HCT116 (cell line): Measurements from ENCODE around the gene SPEM3. TPM values are rescaled to one million over a fixed set of nuclear protein-coding genes. Genes with fewer than 3 reads are reported as not detected.

ENCODE experiments used
- ATAC-seq: fragments of 200-7000 bp; cut with Tn5 transposase; 2 replicates; pipeline ENCODE4 v1.9.1; 2020; ENCODE audit warnings: mild to moderate bottlenecking, moderate library complexity
- BruUV-seq: library from RNA; stranded (reverse); fragments of 400-500 nt; replicated peaks from 2 replicates; lab custom pipeline; 2021; lab: Mats Ljungman, UMichigan
- CTCF ChIA-PET: fragments of 300-600 bp; sonication (Branson Sonifier 250); formaldehyde crosslinking; loops from one replicate; lab custom pipeline; 2021; ENCODE audit warnings: antibody characterized with exemption; lab: Charles Lee
- POLR2A ChIA-PET: fragments of 300-600, 350-600 bp; sonication (Branson Sonifier 250); formaldehyde crosslinking; loops from one replicate; lab custom pipeline; 2021; ENCODE audit warnings: antibody characterized with exemption; lab: Charles Lee
- RAD21 ChIA-PET, 2 experiments: fragments of 300-600 bp; sonication (Branson Sonifier 250); formaldehyde crosslinking; loops; one replicate each; lab custom pipeline; 2023; ENCODE audit warnings: low total read pairs in 2 of 2; ENCODE audit not compliant: uncharacterized antibody in 2 of 2, unreplicated experiment in 2 of 2, low non-redundant PET in 1 of 2; lab: Charles Lee
- DNase-seq: peaks from one replicate; pipeline ENCODE4 v3.0.0-alpha.2; 2010; ENCODE audit warnings: low read depth, low spot score
- H2AFZ ChIP-seq: fragments of 200-600 bp; shearing (Covaris generic), sonication (generic); 2 replicates; pipeline ENCODE4 v1.6.1; 2017; ENCODE audit warnings: low read depth, mixed run types, mixed read lengths, antibody characterized with exemption, low read length; ENCODE audit not compliant: poor library complexity, severe bottlenecking
- H3K27ac ChIP-seq: 2 replicates; pipeline ENCODE4 v1.5.1; 2012; ENCODE audit warnings: low read depth, low read length
- H3K27me3 ChIP-seq: fragments of 200-600 bp; sonication (generic); 2 replicates; pipeline ENCODE4 v1.6.1; 2016; ENCODE audit warnings: mixed run types, low read length, mixed read lengths; ENCODE audit not compliant: insufficient read depth
- H3K36me3 ChIP-seq, 2 experiments: fragments of 200-500 bp in 1 of 2; fragments of 200-600 bp in 1 of 2; sonication (Bioruptor generic) in 1 of 2; sonication (generic) in 1 of 2; 2 replicates each; pipeline versions ENCODE4 v1.5.1 to v1.6.1; 2014 to 2016; ENCODE audit warnings: low read length in 2 of 2, inconsistent platforms in 1 of 2, mixed read lengths in 1 of 2, mixed run types in 1 of 2; ENCODE audit not compliant: insufficient read depth in 2 of 2, control insufficient read depth in 1 of 2
- H3K4me1 ChIP-seq, 2 experiments: fragments of 200-600 bp in 1 of 2; sonication (generic) in 1 of 2; 2 replicates each; pipeline versions ENCODE4 v1.5.1 to v1.6.1; 2012 to 2017; ENCODE audit warnings: low read length in 2 of 2, inconsistent platforms in 1 of 2, mild to moderate bottlenecking in 1 of 2, mixed read lengths in 1 of 2, mixed run types in 1 of 2, moderate library complexity in 1 of 2; ENCODE audit not compliant: insufficient read depth in 2 of 2, control insufficient read depth in 1 of 2
- H3K4me2 ChIP-seq: fragments of 200-600 bp; sonication (generic); 2 replicates; pipeline ENCODE4 v1.6.1; 2017; ENCODE audit warnings: mixed run types, low read length, mixed read lengths
- H3K4me3 ChIP-seq, 2 experiments: fragments of 200-600 bp in 1 of 2; sonication (generic) in 1 of 2; replicated peaks in 1 of 2; 2 replicates each; pipeline ENCODE4 v1.5.1; 2011 to 2016; ENCODE audit warnings: low read length in 2 of 2, control low read depth in 1 of 2, low read depth in 1 of 2, mild to moderate bottlenecking in 1 of 2, mixed read lengths in 1 of 2, mixed run types in 1 of 2
- H3K79me2 ChIP-seq: fragments of 200-600 bp; sonication (generic); 2 replicates; pipeline ENCODE4 v1.6.1; 2017; ENCODE audit warnings: mild to moderate bottlenecking, mixed run types, low read length, moderate library complexity, mixed read lengths; ENCODE audit not compliant: insufficient read depth
- H3K9ac ChIP-seq: fragments of 200-600 bp; sonication (generic); 2 replicates; pipeline ENCODE4 v1.6.1; 2016; ENCODE audit warnings: low read length, mixed read lengths
- H3K9me2 ChIP-seq: fragments of 200-600 bp; sonication (generic), shearing (Covaris generic); 2 replicates; pipeline ENCODE4 v1.6.1; 2017; ENCODE audit warnings: mixed run types, mild to moderate bottlenecking, moderate library complexity; ENCODE audit not compliant: insufficient read depth
- H3K9me3 ChIP-seq, 2 experiments: fragments of 200-500 bp in 1 of 2; fragments of 200-600 bp in 1 of 2; sonication (Bioruptor generic) in 1 of 2; sonication (generic) in 1 of 2; 2 replicates each; pipeline ENCODE4 v1.6.1; 2014 to 2017; ENCODE audit warnings: low read length in 2 of 2, mixed read lengths in 2 of 2, inconsistent platforms in 1 of 2, low read depth in 1 of 2, mild to moderate bottlenecking in 1 of 2, mixed run types in 1 of 2, moderate library complexity in 1 of 2; ENCODE audit not compliant: control insufficient read depth in 1 of 2, insufficient read depth in 1 of 2
- H4K20me1 ChIP-seq: fragments of 200-600 bp; sonication (generic), shearing (Covaris generic); 2 replicates; pipeline ENCODE4 v1.6.1; 2017; ENCODE audit warnings: mixed run types, mild to moderate bottlenecking, moderate library complexity; ENCODE audit not compliant: insufficient read depth
- CBX3 ChIP-seq: IDR thresholded peaks from 2 replicates; pipeline ENCODE4 v1.6.1; 2012; ENCODE audit warnings: low read depth
- CEBPB ChIP-seq: IDR thresholded peaks from 2 replicates; pipeline ENCODE4 v1.6.1; 2012; ENCODE audit warnings: low read depth
- CTCF ChIP-seq, 3 experiments: fragments of 200-600 bp in 1 of 3; sonication (generic) in 1 of 3; IDR thresholded peaks in 2 of 3; conservative IDR thresholded peaks in 1 of 3; 2 replicates each; pipeline ENCODE4 v1.5.1; 2012 to 2017; ENCODE audit warnings: low read depth in 2 of 3, low read length in 2 of 3, antibody characterized with exemption in 1 of 3, borderline replicate concordance in 1 of 3, control low read depth in 1 of 3, mild to moderate bottlenecking in 1 of 3, mixed read lengths in 1 of 3, mixed run types in 1 of 3, moderate library complexity in 1 of 3; ENCODE audit not compliant: insufficient read depth in 1 of 3
- EGR1 ChIP-seq: IDR thresholded peaks from 2 replicates; pipeline ENCODE4 v1.6.1; 2012; ENCODE audit warnings: low read depth
- EZH2 ChIP-seq: fragments of 200-600 bp; sonication (generic); IDR thresholded peaks from 2 replicates; pipeline ENCODE4 v1.6.1; 2017; ENCODE audit warnings: antibody characterized with exemption, mixed run types
- EZH2phosphoT487 ChIP-seq: fragments of 200-600 bp; IDR thresholded peaks from 2 replicates; pipeline ENCODE4 v1.6.1; 2018; ENCODE audit warnings: antibody characterized with exemption, borderline replicate concordance
- JUND ChIP-seq: IDR thresholded peaks from 2 replicates; pipeline ENCODE4 v1.6.1; 2012
- POLR2AphosphoS5 ChIP-seq: IDR thresholded peaks from 2 replicates; pipeline ENCODE4 v1.6.1; 2011; ENCODE audit warnings: mild to moderate bottlenecking, low read depth, low read length, moderate library complexity
- REST ChIP-seq: IDR thresholded peaks from 2 replicates; pipeline ENCODE4 v1.6.1; 2012; ENCODE audit warnings: low read depth
- SIN3A ChIP-seq: IDR thresholded peaks from 2 replicates; pipeline ENCODE4 v1.6.1; 2012; ENCODE audit warnings: low read depth
- SP1 ChIP-seq: IDR thresholded peaks from 2 replicates; pipeline ENCODE4 v1.6.1; 2012; ENCODE audit warnings: low read depth
- TCF7L2 ChIP-seq: IDR thresholded peaks from 2 replicates; pipeline ENCODE4 v1.7.0; 2011; ENCODE audit warnings: borderline replicate concordance, inconsistent platforms; ENCODE audit not compliant: insufficient read depth, insufficient read length; ENCODE audit errors: extremely low read depth
- ZBTB33 ChIP-seq: IDR thresholded peaks from 2 replicates; pipeline ENCODE4 v1.6.1; 2011; ENCODE audit warnings: mild to moderate bottlenecking, low read length, moderate library complexity; ENCODE audit not compliant: insufficient replicate concordance; ENCODE audit errors: extremely low read depth
- intact Hi-C: fragments of 100-400 bp; cut with micrococcal nuclease; formaldehyde crosslinking; loops from 2 replicates; pipeline ENCODE4 v1.10.0; 2022
- total RNA-seq: library from RNA; stranded (reverse); gene quantifications from one replicate; pipeline ENCODE4 v1.2.1, GENCODE V29; 2021; ENCODE audit not compliant: unreplicated experiment

Gene SPEM3
- total RNA-seq, 1 experiment from 2014 or later = not detected

GRCh38 chr17:7410634-7411426, 17.8 kb upstream of the SPEM3 start:
- H3K79me2 ChIP-seq = peaks cover 2% of the 10 kb centered on the region; the same call in 1 of the 2 replicates
- RAD21 ChIA-PET = no interaction called here
- POLR2A ChIA-PET = no interaction called here
- H3K4me1 ChIP-seq = peaks cover 4 to 7% of the 10 kb centered on the region in 2 experiments; a peak in 3 of 4 replicates
- no peak overlapping the region for H3K9ac ChIP-seq
- TF ChIP-seq EZH2 (no peak), REST (no peak), EZH2phosphoT487 (no peak), CEBPB (no peak), ZBTB33 (no peak), CTCF (IDR thresholded peaks at IDR 0.05 in 2 of 3, conservative IDR thresholded peaks at IDR 0.05 in 1 of 3; ENCODE audit: borderline replicate concordance in 1 of 3, insufficient read depth in 1 of 3, low read depth in 2 of 3, low read length in 2 of 3) (no peak), POLR2AphosphoS5 (no peak), SP1 (no peak), CBX3 (no peak), JUND (no peak), TCF7L2 (no peak), EGR1 (no peak), SIN3A (no peak)
- H3K27me3 ChIP-seq = no peaks in the 10 kb centered on the region
- H3K36me3 ChIP-seq = peaks cover 3 to 6% of the 10 kb centered on the region in 2 experiments; a peak in 2 of 4 replicates
- no peaks in the 10 kb centered on the region for H3K9me2 ChIP-seq
- DNase-seq (no peak), ATAC-seq (no peak)
- H3K27ac ChIP-seq = no peak overlapping the region
- no TSS peak for BruUV-seq
- CTCF ChIA-PET = no interaction called here
- no peak overlapping the region for H3K4me3 ChIP-seq
- H2AFZ ChIP-seq = no peak overlapping the region
- intact Hi-C loops = no loop called here
- H4K20me1 ChIP-seq = no peaks in the 10 kb centered on the region
- no peak overlapping the region for H3K4me2 ChIP-seq
- no peaks in the 10 kb centered on the region for H3K9me3 ChIP-seq
